SK-N-SH (cell line): ENCODE data around the gene EEF2. TPM values are rescaled to one million over a fixed set of nuclear protein-coding genes. Genes with fewer than 3 reads are reported as not detected.
A peak's percentile ranks its signal among the peaks of the same experiment; 100 is the strongest.

ENCODE experiments used
- CTCF ChIA-PET: fragments of 300-600, 350-600 bp; formaldehyde crosslinking; extraction: SDS; loops from one replicate; lab custom pipeline; 2021; lab: Yijun Ruan, JAX
- POLR2A ChIA-PET: fragments of 350-600 bp; sonication (Branson Sonifier 250); formaldehyde crosslinking; extraction: SDS; loops from one replicate; lab custom pipeline; 2020; ENCODE audit warnings: antibody characterized with exemption, inconsistent platforms; lab: Yijun Ruan, JAX
- DNase-seq: peaks from one replicate; pipeline ENCODE4 v3.0.0; 2012
- H2AFZ ChIP-seq: fragments of 200-600 bp; sonication (generic); 2 replicates; pipeline ENCODE4 v1.8.1; 2016; ENCODE audit warnings: antibody characterized with exemption, mild to moderate bottlenecking, low read depth
- H3F3A ChIP-seq: fragments of 200-600 bp; sonication (generic); replicated peaks from 2 replicates; pipeline ENCODE3; 2016; ENCODE audit warnings: antibody characterized with exemption, mild to moderate bottlenecking; ENCODE audit not compliant: insufficient read depth
- H3K27ac ChIP-seq, 2 experiments: fragments of 200-500 bp in 1 of 2; fragments of 200-600 bp in 1 of 2; sonication (Bioruptor generic) in 1 of 2; sonication (generic), shearing (Covaris generic) in 1 of 2; 2 replicates each; pipeline versions ENCODE4 v1.5.1 to v1.6.1; 2014 to 2016; ENCODE audit warnings: low read depth in 2 of 2, inconsistent platforms in 1 of 2, low read length in 1 of 2, mild to moderate bottlenecking in 1 of 2, mixed read lengths in 1 of 2
- H3K27me3 ChIP-seq: fragments of 200-600 bp; sonication (generic), shearing (Covaris generic); 2 replicates; pipeline ENCODE4 v1.6.1; 2016; ENCODE audit warnings: mixed run types; ENCODE audit not compliant: insufficient read depth
- H3K36me3 ChIP-seq, 2 experiments: fragments of 200-500 bp in 1 of 2; fragments of 200-600 bp in 1 of 2; sonication (Bioruptor generic) in 1 of 2; sonication (generic) in 1 of 2; replicated peaks in 1 of 2; 2 replicates each; pipeline versions ENCODE3 to v1.5.1; 2014 to 2016; ENCODE audit warnings: low read length in 1 of 2, mild to moderate bottlenecking in 1 of 2; ENCODE audit not compliant: insufficient read depth in 2 of 2, control insufficient read depth in 1 of 2
- H3K4me1 ChIP-seq, 2 experiments: fragments of 200-500 bp in 1 of 2; fragments of 200-600 bp in 1 of 2; sonication (Bioruptor generic) in 1 of 2; sonication (generic), shearing (Covaris generic) in 1 of 2; 2 replicates each; pipeline versions ENCODE4 v1.5.1 to v1.6.1; 2014 to 2016; ENCODE audit warnings: low read depth in 1 of 2, low read length in 1 of 2, mixed run types in 1 of 2; ENCODE audit not compliant: insufficient read depth in 2 of 2, control insufficient read depth in 1 of 2
- H3K4me2 ChIP-seq: fragments of 200-600 bp; sonication (generic), shearing (Covaris generic); 2 replicates; pipeline ENCODE4 v1.6.1; 2017; ENCODE audit warnings: mixed run types
- H3K4me3 ChIP-seq, 2 experiments: fragments of 200-500 bp in 1 of 2; fragments of 200-600 bp in 1 of 2; sonication (Bioruptor generic) in 1 of 2; sonication (generic), shearing (Covaris generic) in 1 of 2; 2 replicates each; pipeline versions ENCODE4 v1.5.1 to v1.8.1; 2014 to 2016; ENCODE audit warnings: low read depth in 2 of 2, inconsistent platforms in 1 of 2, low read length in 1 of 2, mild to moderate bottlenecking in 1 of 2, mixed read lengths in 1 of 2, moderate library complexity in 1 of 2
- H3K79me2 ChIP-seq: fragments of 200-600 bp; sonication (generic); 2 replicates; pipeline ENCODE4 v1.8.1; 2017; ENCODE audit warnings: mild to moderate bottlenecking; ENCODE audit not compliant: insufficient read depth
- H3K9ac ChIP-seq: fragments of 200-600 bp; sonication (generic); 2 replicates; pipeline ENCODE4 v1.6.1; 2017; ENCODE audit warnings: mixed run types
- H3K9me2 ChIP-seq: fragments of 200-600 bp; sonication (generic); 2 replicates; pipeline ENCODE4 v1.6.1; 2017; ENCODE audit warnings: mixed run types
- H3K9me3 ChIP-seq: fragments of 200-600 bp; sonication (generic); 2 replicates; pipeline ENCODE4 v1.6.1; 2017; ENCODE audit warnings: mixed run types, mild to moderate bottlenecking, moderate library complexity
- H4K20me1 ChIP-seq: fragments of 200-600 bp; sonication (generic); 2 replicates; pipeline ENCODE4 v1.6.1; 2017; ENCODE audit warnings: mild to moderate bottlenecking, mixed run types; ENCODE audit not compliant: insufficient read depth
- EP300 ChIP-seq, 2 experiments: IDR thresholded peaks; 2 replicates each; pipeline versions ENCODE4 v1.4.0 to v1.6.1; 2012; ENCODE audit warnings: borderline replicate concordance in 1 of 2, low read depth in 1 of 2, low read length in 1 of 2
- EZH2phosphoT487 ChIP-seq: fragments of 200-600 bp; sonication (generic); IDR thresholded peaks from 2 replicates; pipeline ENCODE4 v1.6.1; 2017; ENCODE audit warnings: low read depth, mixed run types, mild to moderate bottlenecking, antibody characterized with exemption, moderate library complexity, borderline replicate concordance
- FOXM1 ChIP-seq: IDR thresholded peaks from 2 replicates; pipeline ENCODE4 v1.4.0; 2012; ENCODE audit warnings: low read depth, mild to moderate bottlenecking
- NRF1 ChIP-seq: IDR thresholded peaks from 2 replicates; pipeline ENCODE4 v1.6.1; 2012; ENCODE audit warnings: low read depth, mild to moderate bottlenecking, low read length
- POLR2AphosphoS5 ChIP-seq: IDR thresholded peaks from 2 replicates; pipeline ENCODE4 v1.6.1; 2012; ENCODE audit warnings: low read depth, low read length
- RAD21 ChIP-seq: IDR thresholded peaks from 2 replicates; pipeline ENCODE4 v1.6.1; 2012; ENCODE audit warnings: mild to moderate bottlenecking, low read length
- RCOR1 ChIP-seq: fragments of 150-350 bp; IDR thresholded peaks from 2 replicates; pipeline ENCODE4 v1.6.1; 2017; ENCODE audit warnings: antibody characterized with exemption, low read length
- RFX5 ChIP-seq: IDR thresholded peaks from 2 replicates; pipeline ENCODE4 v1.6.1; 2012; ENCODE audit warnings: mild to moderate bottlenecking, improper control_type of control experiment, low read length
- RXRA ChIP-seq: IDR thresholded peaks from 2 replicates; pipeline ENCODE4 v1.4.0; 2012; ENCODE audit warnings: low read depth, mild to moderate bottlenecking, borderline replicate concordance
- SMC3 ChIP-seq: IDR thresholded peaks from 2 replicates; pipeline ENCODE4 v1.6.1; 2012; ENCODE audit warnings: low read depth, low read length, improper control_type of control experiment
- TEAD4 ChIP-seq: IDR thresholded peaks from 2 replicates; pipeline ENCODE4 v1.4.0; 2012; ENCODE audit warnings: mild to moderate bottlenecking, borderline replicate concordance; ENCODE audit not compliant: insufficient read depth
- YY1 ChIP-seq: IDR thresholded peaks from 2 replicates; pipeline ENCODE4 v1.4.0; 2012; ENCODE audit warnings: low read depth, mild to moderate bottlenecking
- WGBS: methylation state at CpG from one replicate; pipeline ENCODE4 v1.1.6; 2017; ENCODE audit warnings: low lambda C conversion rate; 5-methylcytosine and 5-hydroxymethylcytosine counted together
- polyA plus RNA-seq, 3 experiments: library from polyadenylated mRNA; depleted of rRNA; stranded (reverse); fragments of >200 nt; gene quantifications; 2 replicates each; pipeline ENCODE4 v1.2.3, GENCODE V29; 2012
- TF ChIP-seq, protein P1 (sequence below): IDR thresholded peaks from 2 replicates; pipeline ENCODE4 v1.6.1; 2012; ENCODE audit warnings: mild to moderate bottlenecking, low read depth, low read length, moderate library complexity
- TF ChIP-seq, protein P2 (sequence below): fragments of 200-600 bp; sonication (generic); IDR thresholded peaks from 2 replicates; pipeline ENCODE4 v1.6.1; 2017; ENCODE audit warnings: antibody characterized with exemption, mild to moderate bottlenecking, moderate library complexity

The EEF2 gene
- polyA plus RNA-seq, 1 of the 3 experiments (the other 2 are of a cell fraction): 1,553 TPM

GRCh38 chr19:3987619-3988371, 2.5 kb upstream of the EEF2 start (continued):
- no peak for TF ChIP-seq TEAD4
- TF ChIP-seq FOXM1: no peak
- TF ChIP-seq, protein P1, sequence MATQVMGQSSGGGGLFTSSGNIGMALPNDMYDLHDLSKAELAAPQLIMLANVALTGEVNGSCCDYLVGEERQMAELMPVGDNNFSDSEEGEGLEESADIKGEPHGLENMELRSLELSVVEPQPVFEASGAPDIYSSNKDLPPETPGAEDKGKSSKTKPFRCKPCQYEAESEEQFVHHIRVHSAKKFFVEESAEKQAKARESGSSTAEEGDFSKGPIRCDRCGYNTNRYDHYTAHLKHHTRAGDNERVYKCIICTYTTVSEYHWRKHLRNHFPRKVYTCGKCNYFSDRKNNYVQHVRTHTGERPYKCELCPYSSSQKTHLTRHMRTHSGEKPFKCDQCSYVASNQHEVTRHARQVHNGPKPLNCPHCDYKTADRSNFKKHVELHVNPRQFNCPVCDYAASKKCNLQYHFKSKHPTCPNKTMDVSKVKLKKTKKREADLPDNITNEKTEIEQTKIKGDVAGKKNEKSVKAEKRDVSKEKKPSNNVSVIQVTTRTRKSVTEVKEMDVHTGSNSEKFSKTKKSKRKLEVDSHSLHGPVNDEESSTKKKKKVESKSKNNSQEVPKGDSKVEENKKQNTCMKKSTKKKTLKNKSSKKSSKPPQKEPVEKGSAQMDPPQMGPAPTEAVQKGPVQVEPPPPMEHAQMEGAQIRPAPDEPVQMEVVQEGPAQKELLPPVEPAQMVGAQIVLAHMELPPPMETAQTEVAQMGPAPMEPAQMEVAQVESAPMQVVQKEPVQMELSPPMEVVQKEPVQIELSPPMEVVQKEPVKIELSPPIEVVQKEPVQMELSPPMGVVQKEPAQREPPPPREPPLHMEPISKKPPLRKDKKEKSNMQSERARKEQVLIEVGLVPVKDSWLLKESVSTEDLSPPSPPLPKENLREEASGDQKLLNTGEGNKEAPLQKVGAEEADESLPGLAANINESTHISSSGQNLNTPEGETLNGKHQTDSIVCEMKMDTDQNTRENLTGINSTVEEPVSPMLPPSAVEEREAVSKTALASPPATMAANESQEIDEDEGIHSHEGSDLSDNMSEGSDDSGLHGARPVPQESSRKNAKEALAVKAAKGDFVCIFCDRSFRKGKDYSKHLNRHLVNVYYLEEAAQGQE: no peak
- no peak for TF ChIP-seq EZH2phosphoT487
- TF ChIP-seq EP300 (IDR thresholded peaks at IDR 0.05; ENCODE audit: borderline replicate concordance in 1 of 2, low read depth in 1 of 2, low read length in 1 of 2): no peak
- TF ChIP-seq RFX5: no peak
- no peak for TF ChIP-seq YY1
- 0 out of 2 replicates have a peak, but pooled peaks have one; percentile 6 for TF ChIP-seq RCOR1

DNA sequence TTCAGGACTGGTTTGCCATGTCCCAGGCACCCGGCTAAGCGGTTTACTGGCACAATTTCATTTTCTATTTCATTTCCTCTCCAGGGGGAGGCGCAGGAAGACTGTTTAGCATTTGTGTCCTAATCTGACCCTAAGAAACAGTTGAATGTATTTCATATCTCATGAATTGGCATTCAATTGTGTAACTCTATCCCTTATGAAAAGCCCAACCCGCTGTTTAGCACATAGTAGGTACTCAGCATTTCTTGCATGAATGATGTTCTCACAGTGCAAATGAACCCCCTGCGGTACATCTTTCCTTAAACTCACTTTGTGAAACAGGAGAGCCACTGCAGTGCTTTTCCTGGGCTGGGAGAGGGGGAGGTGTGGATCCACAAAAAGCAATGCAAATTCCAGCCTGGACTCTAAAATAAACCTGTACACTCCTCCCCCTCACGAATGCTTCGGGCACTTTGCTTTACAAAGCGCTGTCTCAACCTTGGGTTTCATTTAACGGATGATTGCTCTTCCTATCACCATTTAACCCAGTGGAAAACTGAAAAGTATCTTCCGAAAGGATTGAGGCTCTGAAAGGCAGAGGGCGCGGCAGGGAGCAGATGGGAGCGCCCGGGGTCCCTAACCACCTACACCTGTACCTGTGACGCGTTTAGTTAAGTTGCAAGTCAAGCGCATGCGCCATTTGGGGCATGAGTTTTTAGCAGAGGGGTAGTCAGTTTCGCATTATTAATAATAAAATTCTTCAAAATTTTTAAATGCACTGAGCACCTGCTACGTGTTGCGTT, 1.2 kb upstream of the EEF2 start:
- peaks cover 38% of the 10 kb centered on the region for H3K79me2 ChIP-seq
- peaks cover 36% of the 10 kb centered on the region for H3F3A ChIP-seq
- peak overlapping the region; percentile 91 to 99 for H3K4me3 ChIP-seq
- peak overlapping the region; percentile 89 for H3K4me2 ChIP-seq
- H3K27me3 ChIP-seq: no peaks in the 10 kb centered on the region
- H3K9me3 ChIP-seq: no peaks in the 10 kb centered on the region
- H2AFZ ChIP-seq: peak overlapping the region; percentile 90
- TF ChIP-seq SMC3: peak; percentile 30; the same call in 1 of the 2 replicates
- TF ChIP-seq NRF1: 0 out of 2 replicates have a peak, but pooled peaks have one; percentile 8
- TF ChIP-seq RAD21: peak; percentile 73
- peak; percentile 8; the same call in 1 of the 2 replicates for TF ChIP-seq RXRA
- TF ChIP-seq, protein P2, sequence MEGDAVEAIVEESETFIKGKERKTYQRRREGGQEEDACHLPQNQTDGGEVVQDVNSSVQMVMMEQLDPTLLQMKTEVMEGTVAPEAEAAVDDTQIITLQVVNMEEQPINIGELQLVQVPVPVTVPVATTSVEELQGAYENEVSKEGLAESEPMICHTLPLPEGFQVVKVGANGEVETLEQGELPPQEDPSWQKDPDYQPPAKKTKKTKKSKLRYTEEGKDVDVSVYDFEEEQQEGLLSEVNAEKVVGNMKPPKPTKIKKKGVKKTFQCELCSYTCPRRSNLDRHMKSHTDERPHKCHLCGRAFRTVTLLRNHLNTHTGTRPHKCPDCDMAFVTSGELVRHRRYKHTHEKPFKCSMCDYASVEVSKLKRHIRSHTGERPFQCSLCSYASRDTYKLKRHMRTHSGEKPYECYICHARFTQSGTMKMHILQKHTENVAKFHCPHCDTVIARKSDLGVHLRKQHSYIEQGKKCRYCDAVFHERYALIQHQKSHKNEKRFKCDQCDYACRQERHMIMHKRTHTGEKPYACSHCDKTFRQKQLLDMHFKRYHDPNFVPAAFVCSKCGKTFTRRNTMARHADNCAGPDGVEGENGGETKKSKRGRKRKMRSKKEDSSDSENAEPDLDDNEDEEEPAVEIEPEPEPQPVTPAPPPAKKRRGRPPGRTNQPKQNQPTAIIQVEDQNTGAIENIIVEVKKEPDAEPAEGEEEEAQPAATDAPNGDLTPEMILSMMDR: peak; percentile 72
- no peak for TF ChIP-seq EP300 (IDR thresholded peaks at IDR 0.05; ENCODE audit: borderline replicate concordance in 1 of 2, low read depth in 1 of 2, low read length in 1 of 2)
- TF ChIP-seq POLR2AphosphoS5: no peak
- H4K20me1 ChIP-seq: peaks cover 37% of the 10 kb centered on the region
- no peaks in the 10 kb centered on the region for H3K9me2 ChIP-seq
- ChIA-PET CTCF (interaction anchor here (0.7 to 2.3 kb wide), 20 partner anchors 8 to 280 kb away, joined by 3 to 38 read pairs (median 4); partner anchors contain the start of gene PIAS4), POLR2A (interaction anchor here (1.0 to 6.8 kb wide), 3 partner anchors 9 to 19 kb away, joined by 3 to 60 read pairs (median 5); partner anchors contain the start of gene DAPK3)
- DNase-seq: peak; percentile 68
- peaks cover 30 to 32% of the 10 kb centered on the region in 2 experiments for H3K36me3 ChIP-seq
- WGBS: 14% methylated on average over 21 of the region's 21 CpGs
- peak overlapping the region; percentile 63 to 82 for H3K27ac ChIP-seq
- peaks cover 15 to 37% of the 10 kb centered on the region in 2 experiments for H3K4me1 ChIP-seq
- peak overlapping the region; percentile 91; the same call in 1 of the 2 replicates for H3K9ac ChIP-seq
